ENCODE measurements around the gene SQSTM1.

DNA sequence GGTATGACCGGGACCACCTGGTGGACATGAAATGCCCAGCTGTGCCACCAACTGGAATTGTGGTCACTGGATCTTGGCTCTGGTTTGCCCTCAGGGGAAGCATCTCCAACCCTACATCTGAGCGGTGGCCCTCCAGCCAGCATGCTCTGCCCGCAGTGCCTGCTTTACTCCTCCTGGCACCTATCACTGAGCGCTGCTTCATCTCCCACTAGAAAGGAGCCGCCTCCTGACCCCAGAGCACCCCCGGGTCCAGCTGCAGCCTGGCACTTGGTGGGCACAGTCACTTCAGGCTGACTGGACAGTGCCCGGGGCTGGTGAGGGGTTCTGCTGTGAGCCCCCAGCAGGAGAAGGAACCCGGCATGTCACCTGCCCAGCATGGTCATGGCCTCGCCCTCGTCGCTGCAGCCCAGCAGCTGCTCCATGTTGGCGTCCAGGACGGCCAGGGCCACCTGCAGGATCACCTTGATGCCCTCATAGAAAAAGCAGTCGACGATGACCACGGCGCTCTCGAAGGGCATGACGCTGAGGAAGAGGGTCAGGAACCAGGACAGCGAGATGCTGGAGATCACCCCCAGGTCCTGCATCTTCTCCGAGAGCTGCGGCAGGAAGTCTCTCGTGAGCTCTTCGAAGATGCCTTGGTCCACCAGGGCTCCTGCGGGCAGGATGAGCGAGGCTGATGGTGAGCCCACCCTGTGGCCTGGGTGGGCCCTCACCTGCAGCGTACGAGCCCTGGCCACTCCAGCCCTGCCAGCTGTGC, 54.0 kb downstream of the SQSTM1 start:
- TF ChIP-seq, protein P1, sequence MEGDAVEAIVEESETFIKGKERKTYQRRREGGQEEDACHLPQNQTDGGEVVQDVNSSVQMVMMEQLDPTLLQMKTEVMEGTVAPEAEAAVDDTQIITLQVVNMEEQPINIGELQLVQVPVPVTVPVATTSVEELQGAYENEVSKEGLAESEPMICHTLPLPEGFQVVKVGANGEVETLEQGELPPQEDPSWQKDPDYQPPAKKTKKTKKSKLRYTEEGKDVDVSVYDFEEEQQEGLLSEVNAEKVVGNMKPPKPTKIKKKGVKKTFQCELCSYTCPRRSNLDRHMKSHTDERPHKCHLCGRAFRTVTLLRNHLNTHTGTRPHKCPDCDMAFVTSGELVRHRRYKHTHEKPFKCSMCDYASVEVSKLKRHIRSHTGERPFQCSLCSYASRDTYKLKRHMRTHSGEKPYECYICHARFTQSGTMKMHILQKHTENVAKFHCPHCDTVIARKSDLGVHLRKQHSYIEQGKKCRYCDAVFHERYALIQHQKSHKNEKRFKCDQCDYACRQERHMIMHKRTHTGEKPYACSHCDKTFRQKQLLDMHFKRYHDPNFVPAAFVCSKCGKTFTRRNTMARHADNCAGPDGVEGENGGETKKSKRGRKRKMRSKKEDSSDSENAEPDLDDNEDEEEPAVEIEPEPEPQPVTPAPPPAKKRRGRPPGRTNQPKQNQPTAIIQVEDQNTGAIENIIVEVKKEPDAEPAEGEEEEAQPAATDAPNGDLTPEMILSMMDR (conservative IDR thresholded peaks at IDR 0.05) = no peak
- no peak for TF ChIP-seq EZH2 (IDR thresholded peaks at IDR 0.05; ENCODE audit: low read depth)

Data from PC-9 (cell line).